Measurements from ENCODE around the gene THAP2. TPM values are rescaled to one million over a fixed set of nuclear protein-coding genes. Genes with fewer than 3 reads are reported as not detected.

The THAP2 gene
- total and polyA plus RNA-seq, 2 experiments from 2014 or later: 4.7 to 16.5 TPM

GRCh38 chr12:71708658-71709057 is 44.6 kb downstream of the THAP2 start (continued):
- TF ChIP-seq ETS1 (IDR thresholded peaks at IDR 0.05) (no peak), STAT1 (IDR thresholded peaks at IDR 0.05; ENCODE audit: unreplicated experiment) (no peak), ZNF114 (CRISPR knock-in tag; IDR thresholded peaks at IDR 0.05) (no peak), ZNF331 (CRISPR knock-in tag; IDR thresholded peaks at IDR 0.05; ENCODE audit: low read depth) (no peak), EZH2 (IDR thresholded peaks at IDR 0.05; ENCODE audit: low read depth, unreplicated experiment) (no peak), REST (IDR thresholded peaks at IDR 0.05; ENCODE audit: unreplicated experiment) (no peak), POLR2AphosphoS5 (IDR thresholded peaks at IDR 0.05; ENCODE audit: low read depth) (no peak)

- no peak for ATAC-seq
- Mint-ChIP-seq H3K4me3 (no peak overlapping the region), H3K4me1 (peaks cover 13% of the 10 kb centered on the region), H3K36me3 (ENCODE audit: low read depth) (peaks cover 4% of the 10 kb centered on the region; the same call in 1 of the 3 replicates), H3K27me3 (ENCODE audit: insufficient read depth, low read depth, poor library complexity) (no peaks in the 10 kb centered on the region), H3K9me3 (peaks cover 15% of the 10 kb centered on the region), H3K27ac (no peak overlapping the region; the same call in 1 of the 2 replicates)
- no peak overlapping the region for H2AFZ ChIP-seq
- no peak overlapping the region for H3K4me3 ChIP-seq
- H3K27me3 ChIP-seq (ENCODE audit: insufficient read depth): no peaks in the 10 kb centered on the region
- H3K9me2 ChIP-seq (ENCODE audit: insufficient read depth): no peaks in the 10 kb centered on the region
- DNase-seq (ENCODE audit: low spot score): no peak
- H3F3A ChIP-seq (replicated peaks; ENCODE audit: low read depth): no peaks in the 10 kb centered on the region
- H3K4me1 ChIP-seq (ENCODE audit: insufficient read depth): peaks cover 23% of the 10 kb centered on the region
- H3K27ac ChIP-seq (ENCODE audit: low read depth): no peak overlapping the region
- H3K79me2 ChIP-seq (replicated peaks; ENCODE audit: insufficient read depth): no peaks in the 10 kb centered on the region
- H3K4me2 ChIP-seq: no peak overlapping the region
- no peaks in the 10 kb centered on the region for H4K20me1 ChIP-seq (replicated peaks; ENCODE audit: insufficient read depth)
- H3K36me3 ChIP-seq (ENCODE audit: insufficient read depth): no peaks in the 10 kb centered on the region; the same call in 1 of the 2 replicates
- TF ChIP-seq CTCF (conservative IDR thresholded peaks at IDR 0.05; ENCODE audit: low read depth in 2 of 2): no peak
- TF ChIP-seq ZNF114 (CRISPR knock-in tag; IDR thresholded peaks at IDR 0.05): no peak
- TF ChIP-seq EZH2 (IDR thresholded peaks at IDR 0.05; ENCODE audit: low read depth, unreplicated experiment): no peak
- TF ChIP-seq ZNF462 (CRISPR knock-in tag; IDR thresholded peaks at IDR 0.05): no peak
- TF ChIP-seq CREB1 (CRISPR knock-in tag; IDR thresholded peaks at IDR 0.05; ENCODE audit: low read depth): no peak
- TF ChIP-seq STAT1 (IDR thresholded peaks at IDR 0.05; ENCODE audit: unreplicated experiment): no peak
- TF ChIP-seq ZNF331 (CRISPR knock-in tag; IDR thresholded peaks at IDR 0.05; ENCODE audit: low read depth): no peak
- no peak for TF ChIP-seq JUNB (IDR thresholded peaks at IDR 0.05; ENCODE audit: unreplicated experiment)
Observed at GRCh38 chr12:71710276-71711125, 46.4 kb downstream of the THAP2 start.

Data from GM23338 (cell line).